Measurements from ENCODE around the gene MAPK10. TPM values are rescaled to one million over a fixed set of nuclear protein-coding genes. Genes with fewer than 3 reads are reported as not detected.

MAPK10 gene
- total and polyA plus RNA-seq, 2 of the 8 experiments (the other 6 are each of a cell fraction or from before 2014, with no cell fraction given), result 2.5 to 3.1 TPM

GRCh38 chr4:86326400-86326799 is 33.5 kb downstream of the MAPK10 start:
- Histone ChIP-seq H4K8ac (ENCODE audit: extremely low read depth, insufficient read depth, low read length) (no peak overlapping the region), H3K23me2 (ENCODE audit: low read depth, low read length) (no peaks in the 10 kb centered on the region), H2AFZ (ENCODE audit: low read length) (no peak overlapping the region), H3K79me2 (ENCODE audit: control insufficient read depth in 1 of 2, insufficient read depth in 2 of 2, low read length in 2 of 2) (no peaks in the 10 kb centered on the region), H2BK120ac (replicated peaks; ENCODE audit: low read depth, low read length) (no peak overlapping the region), H2BK20ac (ENCODE audit: low read length) (no peak overlapping the region), H4K20me1 (replicated peaks in 1 of 2; ENCODE audit: control insufficient read depth in 1 of 2, insufficient read depth in 2 of 2, low read length in 2 of 2) (no peaks in the 10 kb centered on the region), H3K9ac (replicated peaks in 1 of 4; ENCODE audit: extremely low read depth in 1 of 4, low read depth in 3 of 4, low read length in 3 of 4) (no peak overlapping the region), H3K27ac (ENCODE audit: low read depth, low read length) (no peak overlapping the region), H4K91ac (replicated peaks; ENCODE audit: insufficient read length, low read length) (no peak overlapping the region), H3K23ac (ENCODE audit: insufficient read length) (no peak overlapping the region), H3K4me3 (ENCODE audit: extremely low read depth in 1 of 4, insufficient read depth in 2 of 4, low read depth in 3 of 4, low read length in 4 of 4) (no peak overlapping the region), H3K79me1 (ENCODE audit: low read depth, low read length) (no peaks in the 10 kb centered on the region), H3K56ac (replicated peaks; ENCODE audit: insufficient read length, low read depth, low read length) (no peak overlapping the region), H3K36me3 (ENCODE audit: control insufficient read depth in 2 of 4, insufficient read depth in 4 of 4, low read length in 3 of 4) (no peaks in the 10 kb centered on the region), H4K5ac (ENCODE audit: insufficient read length, low read depth, low read length) (no peak overlapping the region), H3K9me3 (ENCODE audit: insufficient read depth in 2 of 2, low read depth in 1 of 2, low read length in 1 of 2) (no peaks in the 10 kb centered on the region), H2AK5ac (ENCODE audit: low read depth, low read length) (no peak overlapping the region), H3K14ac (ENCODE audit: insufficient read length) (no peak overlapping the region), H3K4me2 (ENCODE audit: insufficient read depth in 1 of 2, low read depth in 2 of 2, low read length in 2 of 2) (no peak overlapping the region), H3K27me3 (replicated peaks in 1 of 4; ENCODE audit: control insufficient read depth in 3 of 4, extremely low read depth in 1 of 4, insufficient read depth in 3 of 4, low read length in 3 of 4) (no peaks in the 10 kb centered on the region), H2BK12ac (ENCODE audit: low read depth, low read length) (no peak overlapping the region), H3K4ac (replicated peaks; ENCODE audit: insufficient read length, low read depth, low read length) (no peak overlapping the region), H2BK15ac (ENCODE audit: low read length) (no peak overlapping the region), H3K4me1 (replicated peaks in 1 of 4; ENCODE audit: control insufficient read depth in 3 of 4, insufficient read depth in 4 of 4, low read length in 3 of 4) (no peaks in the 10 kb centered on the region), H2BK5ac (ENCODE audit: low read depth, low read length) (no peak overlapping the region), H3K18ac (ENCODE audit: extremely low read depth, low read length) (no peak overlapping the region)
- DNase-seq (ENCODE audit: low read depth in 1 of 2, low spot score in 2 of 2) (no peak), FAIRE-seq (no peak)
- ChIA-PET CTCF (ENCODE audit: partially characterized antibody) (interaction anchor here (1.9 kb wide), 1 partner anchor 11 kb away, joined by 5 read pairs; no protein-coding TSS in a partner anchor), POLR2A (ENCODE audit: partially characterized antibody) (no interaction called here)
- TF ChIP-seq KDM1A (IDR thresholded peaks at IDR 0.05; ENCODE audit: borderline replicate concordance, low read length) (no peak), TBP (IDR thresholded peaks at IDR 0.05; ENCODE audit: low read depth, low read length) (no peak), SP1 (IDR thresholded peaks at IDR 0.05; ENCODE audit: low read depth, low read length) (no peak), CREB1 (IDR thresholded peaks at IDR 0.05) (no peak), SAP30 (IDR thresholded peaks at IDR 0.05; ENCODE audit: insufficient read depth, insufficient replicate concordance, low read length) (no peak), POLR2AphosphoS5 (IDR thresholded peaks at IDR 0.05; ENCODE audit: low read depth, low read length) (no peak), MAFK (IDR thresholded peaks at IDR 0.05; ENCODE audit: low read depth, low read length) (no peak), SRF (IDR thresholded peaks at IDR 0.05; ENCODE audit: low read depth, low read length) (no peak), USF2 (IDR thresholded peaks at IDR 0.05; ENCODE audit: low read length) (no peak), FOSL1 (IDR thresholded peaks at IDR 0.05; ENCODE audit: insufficient read depth, low read depth, low read length) (no peak), CTCF (IDR thresholded peaks at IDR 0.05; ENCODE audit: control extremely low read depth in 1 of 3, insufficient read depth in 1 of 3, low read depth in 1 of 3, low read length in 3 of 3) (no peak)
- TF ChIP-seq, protein P1, sequence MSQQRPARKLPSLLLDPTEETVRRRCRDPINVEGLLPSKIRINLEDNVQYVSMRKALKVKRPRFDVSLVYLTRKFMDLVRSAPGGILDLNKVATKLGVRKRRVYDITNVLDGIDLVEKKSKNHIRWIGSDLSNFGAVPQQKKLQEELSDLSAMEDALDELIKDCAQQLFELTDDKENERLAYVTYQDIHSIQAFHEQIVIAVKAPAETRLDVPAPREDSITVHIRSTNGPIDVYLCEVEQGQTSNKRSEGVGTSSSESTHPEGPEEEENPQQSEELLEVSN (IDR thresholded peaks at IDR 0.05), result no peak
